ENCODE data around the gene WLS. TPM values are rescaled to one million over a fixed set of nuclear protein-coding genes. Genes with fewer than 3 reads are reported as not detected.
A peak's percentile ranks its signal among the peaks of the same experiment; 100 is the strongest.
"Not testable (repeated sequence)": the region's sequence is repeated elsewhere in the genome, so short reads cannot be mapped to it uniquely, and the experiment has no call there.

Gene WLS
- total RNA-seq, 1 donor from 2014 or later, result 55.0 TPM

DNA sequence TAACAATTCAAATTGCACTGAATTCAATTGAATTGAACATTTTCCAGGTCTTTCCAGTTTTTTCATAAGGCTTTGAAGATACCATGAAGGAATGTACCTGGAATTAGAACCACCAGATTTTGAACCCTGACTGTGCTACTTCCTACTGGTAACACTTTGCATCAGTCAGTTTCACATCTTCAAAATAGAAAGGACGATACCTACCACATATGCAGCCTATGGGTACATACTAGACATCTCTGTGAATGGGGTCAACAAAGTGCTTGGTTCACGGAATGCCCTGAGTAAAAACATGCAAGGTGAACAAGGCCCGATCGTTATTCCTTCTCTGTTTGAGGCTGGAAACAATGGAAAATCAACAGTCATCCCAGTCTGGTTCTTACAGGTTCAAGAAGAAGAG, 41.2 kb upstream of the WLS start:
- DNase-seq (ENCODE audit: low read depth), result no peak
- Histone ChIP-seq H3K4me3 (ENCODE audit: low read depth, low read length) (no peak overlapping the region), H3K27me3 (ENCODE audit: control insufficient read depth, insufficient read depth, low read length) (no peaks in the 10 kb centered on the region), H3K36me3 (ENCODE audit: control insufficient read depth, insufficient read depth, low read length) (no peaks in the 10 kb centered on the region)
- TF ChIP-seq, protein P1, sequence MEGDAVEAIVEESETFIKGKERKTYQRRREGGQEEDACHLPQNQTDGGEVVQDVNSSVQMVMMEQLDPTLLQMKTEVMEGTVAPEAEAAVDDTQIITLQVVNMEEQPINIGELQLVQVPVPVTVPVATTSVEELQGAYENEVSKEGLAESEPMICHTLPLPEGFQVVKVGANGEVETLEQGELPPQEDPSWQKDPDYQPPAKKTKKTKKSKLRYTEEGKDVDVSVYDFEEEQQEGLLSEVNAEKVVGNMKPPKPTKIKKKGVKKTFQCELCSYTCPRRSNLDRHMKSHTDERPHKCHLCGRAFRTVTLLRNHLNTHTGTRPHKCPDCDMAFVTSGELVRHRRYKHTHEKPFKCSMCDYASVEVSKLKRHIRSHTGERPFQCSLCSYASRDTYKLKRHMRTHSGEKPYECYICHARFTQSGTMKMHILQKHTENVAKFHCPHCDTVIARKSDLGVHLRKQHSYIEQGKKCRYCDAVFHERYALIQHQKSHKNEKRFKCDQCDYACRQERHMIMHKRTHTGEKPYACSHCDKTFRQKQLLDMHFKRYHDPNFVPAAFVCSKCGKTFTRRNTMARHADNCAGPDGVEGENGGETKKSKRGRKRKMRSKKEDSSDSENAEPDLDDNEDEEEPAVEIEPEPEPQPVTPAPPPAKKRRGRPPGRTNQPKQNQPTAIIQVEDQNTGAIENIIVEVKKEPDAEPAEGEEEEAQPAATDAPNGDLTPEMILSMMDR (IDR thresholded peaks at IDR 0.05; ENCODE audit: insufficient read depth, low read length, poor library complexity, severe bottlenecking), result no peak

DNA sequence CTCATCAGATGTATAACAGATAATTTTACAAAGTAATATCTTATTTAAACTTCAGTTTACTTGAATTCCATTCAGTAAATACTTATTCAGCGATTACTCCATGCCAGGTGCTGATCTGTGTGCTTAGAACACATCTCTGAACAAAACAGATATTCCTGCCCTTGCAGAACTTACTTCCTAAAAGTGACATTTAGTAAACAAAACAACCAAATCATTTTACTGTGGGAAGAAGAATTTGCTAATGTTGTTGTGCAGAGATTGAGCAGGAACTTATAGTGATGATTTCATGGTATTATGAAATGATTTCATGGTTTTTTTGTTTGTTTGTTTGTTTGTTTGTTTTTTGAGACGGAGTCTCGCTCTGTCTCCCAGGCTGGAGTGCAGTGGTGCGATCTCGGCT, 39.3 kb upstream of the WLS start:
- no peaks in the 10 kb centered on the region for H3K36me3 ChIP-seq (ENCODE audit: control insufficient read depth, insufficient read depth, low read length)
- H3K27me3 ChIP-seq (ENCODE audit: control insufficient read depth, insufficient read depth, low read length), result no peaks in the 10 kb centered on the region
- TF ChIP-seq, protein P1 (IDR thresholded peaks at IDR 0.05; ENCODE audit: insufficient read depth, low read length, poor library complexity, severe bottlenecking), result no peak
- H3K4me3 ChIP-seq (ENCODE audit: low read depth, low read length), result no peak overlapping the region
- no peak for DNase-seq (ENCODE audit: low read depth)

DNA sequence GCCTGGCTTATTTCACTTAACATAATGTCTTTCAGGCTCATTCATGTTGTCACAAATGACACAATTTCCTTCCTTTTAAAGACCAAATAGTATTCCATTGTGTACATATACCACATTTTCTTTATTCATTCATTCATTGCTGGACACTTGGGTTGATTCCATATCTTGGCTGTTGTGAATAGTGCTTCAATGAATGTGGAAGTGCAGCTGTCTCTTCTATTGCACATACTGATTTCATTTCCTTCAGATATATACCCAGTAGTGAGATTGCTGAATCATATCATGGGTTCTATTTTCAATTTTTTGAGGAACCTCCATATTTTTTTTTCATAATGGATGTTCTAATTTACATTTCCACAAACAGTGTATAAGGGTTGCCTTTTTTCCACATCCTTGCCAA, 38.6 kb upstream of the WLS start:
- Histone ChIP-seq H3K36me3 (ENCODE audit: control insufficient read depth, insufficient read depth, low read length) (no peaks in the 10 kb centered on the region), H3K4me3 (ENCODE audit: low read depth, low read length) (no peak overlapping the region), H3K27me3 (ENCODE audit: control insufficient read depth, insufficient read depth, low read length) (no peaks in the 10 kb centered on the region)
- DNase-seq (ENCODE audit: low read depth), result no peak
- TF ChIP-seq, protein P1 (IDR thresholded peaks at IDR 0.05; ENCODE audit: insufficient read depth, low read length, poor library complexity, severe bottlenecking), result no peak

DNA sequence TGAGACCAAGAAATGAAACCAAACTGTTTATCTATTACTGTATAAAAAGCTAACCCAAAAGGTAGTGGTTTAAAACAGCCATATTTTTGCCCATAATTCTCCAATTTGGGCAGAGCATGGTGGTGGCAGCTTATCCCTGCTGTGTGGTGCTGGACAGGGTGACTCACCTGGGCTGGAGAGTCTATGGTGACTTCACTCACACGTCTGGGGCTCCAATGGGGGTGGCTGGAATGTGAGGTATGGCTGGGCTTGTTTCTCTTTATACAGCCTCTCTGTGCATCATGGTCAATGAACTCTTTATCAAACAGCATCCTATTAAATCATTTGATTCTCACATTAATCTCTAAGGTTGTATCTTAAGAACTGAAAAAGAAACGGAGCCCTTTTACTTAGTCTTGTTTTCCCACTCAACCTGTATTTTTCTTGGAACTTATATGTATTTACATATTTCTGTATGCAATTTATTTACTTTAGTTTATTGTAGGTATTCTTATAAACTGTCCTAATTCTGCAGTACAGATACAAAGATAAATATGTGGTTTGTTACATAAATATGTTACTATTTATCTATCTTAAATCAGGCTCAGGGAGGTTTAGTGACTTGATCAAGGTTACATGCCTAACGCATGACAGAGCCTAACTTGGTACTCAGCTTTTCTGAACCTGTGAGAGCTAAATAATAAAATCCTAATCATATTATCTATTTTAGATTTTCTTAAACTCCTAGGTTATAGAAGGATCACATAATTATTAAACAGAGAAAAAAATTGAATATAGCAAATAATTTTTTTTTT, 37.5 kb upstream of the WLS start:
- Histone ChIP-seq H3K4me3 (ENCODE audit: low read depth, low read length) (no peak overlapping the region), H3K36me3 (ENCODE audit: control insufficient read depth, insufficient read depth, low read length) (no peaks in the 10 kb centered on the region), H3K27me3 (ENCODE audit: control insufficient read depth, insufficient read depth, low read length) (no peaks in the 10 kb centered on the region)
- TF ChIP-seq, protein P1 (IDR thresholded peaks at IDR 0.05; ENCODE audit: insufficient read depth, low read length, poor library complexity, severe bottlenecking), result no peak
- peak; percentile 39 for DNase-seq (ENCODE audit: low read depth)

DNA sequence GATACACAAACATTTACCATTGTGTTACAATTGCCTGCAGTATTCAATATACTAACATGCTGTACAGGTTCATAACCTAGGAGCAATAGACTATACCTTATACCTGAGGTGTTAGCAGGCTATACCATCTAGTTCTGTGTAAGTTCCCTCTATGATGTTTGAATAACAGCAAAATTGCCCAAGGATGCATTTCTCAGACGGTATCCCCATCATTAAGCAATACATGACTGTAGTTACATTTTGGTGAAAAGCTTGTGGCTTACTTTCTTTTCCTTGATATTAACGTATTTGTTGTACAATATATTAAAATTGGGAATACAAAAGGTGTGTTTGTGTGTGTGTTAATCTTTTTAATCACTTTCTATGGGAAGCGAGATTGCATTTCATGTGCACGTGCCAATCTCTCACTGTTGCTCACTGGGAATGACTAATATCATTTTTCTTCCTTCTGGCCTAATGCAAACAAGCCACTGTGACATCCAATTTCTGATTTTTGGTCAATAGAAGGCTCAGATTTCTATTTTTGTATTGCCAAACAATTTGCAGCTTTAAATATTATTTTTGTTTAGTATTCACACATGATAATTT, 36.7 kb upstream of the WLS start:
- TF ChIP-seq, protein P1 (IDR thresholded peaks at IDR 0.05; ENCODE audit: insufficient read depth, low read length, poor library complexity, severe bottlenecking), result no peak
- no peak overlapping the region for H3K4me3 ChIP-seq (ENCODE audit: low read depth, low read length)
- H3K36me3 ChIP-seq (ENCODE audit: control insufficient read depth, insufficient read depth, low read length), result no peaks in the 10 kb centered on the region
- H3K27me3 ChIP-seq (ENCODE audit: control insufficient read depth, insufficient read depth, low read length), result no peaks in the 10 kb centered on the region
- DNase-seq (ENCODE audit: low read depth), result no peak

DNA sequence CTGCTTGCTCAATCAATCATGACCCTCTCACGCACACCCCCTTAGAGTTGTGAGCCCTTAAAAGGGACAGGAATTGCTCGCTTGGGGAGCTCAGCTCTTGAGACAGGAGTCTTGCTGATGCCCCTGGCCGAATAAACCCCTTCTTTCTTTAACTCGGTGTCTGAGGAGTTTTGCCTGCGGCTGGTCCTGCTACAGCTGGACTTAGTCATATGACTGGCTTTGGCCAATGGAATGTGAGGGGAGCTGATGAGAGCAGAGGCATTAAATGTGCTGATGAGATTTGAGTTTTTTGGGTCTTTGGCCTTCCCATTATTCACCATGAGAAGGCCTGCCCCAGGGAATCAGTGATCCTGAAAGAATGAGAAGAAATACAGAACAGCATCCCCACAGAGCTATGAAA, 24.5 kb upstream of the WLS start:
- H3K27me3 ChIP-seq (ENCODE audit: control insufficient read depth, insufficient read depth, low read length); H3K36me3 ChIP-seq (ENCODE audit: control insufficient read depth, insufficient read depth, low read length): not testable (repeated sequence)

More for the DNA sequence above, 24.5 kb upstream of the WLS start:
- not testable (repeated sequence) for DNase-seq (ENCODE audit: low read depth); H3K4me3 ChIP-seq (ENCODE audit: low read depth, low read length)
